ENCODE measurements around the gene CASZ1.

CASZ1 gene

DNA sequence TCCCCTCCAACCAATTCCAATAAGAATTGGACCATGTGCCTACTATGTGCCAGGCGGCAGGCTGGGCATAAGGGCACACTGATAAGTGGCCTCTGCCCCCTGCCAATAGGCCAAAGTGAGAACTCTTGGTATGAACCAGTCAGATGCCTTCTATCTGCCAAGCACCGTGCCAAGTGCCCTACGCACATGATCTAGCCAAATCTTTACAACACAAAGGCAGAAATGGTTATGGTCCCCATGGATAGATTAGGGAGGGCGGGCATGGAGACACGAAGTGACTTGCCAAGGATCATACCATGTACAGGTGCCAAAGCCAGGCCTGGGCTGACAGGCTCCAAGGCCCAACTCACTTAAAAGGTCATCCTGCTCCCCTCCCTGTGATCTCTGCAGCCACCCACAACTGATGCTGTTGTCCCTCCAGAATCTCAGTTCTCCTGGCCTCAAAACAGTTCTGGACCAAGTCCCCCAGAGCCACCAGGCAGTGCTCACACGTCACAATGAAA, 32.1 kb downstream of the CASZ1 start:
- no peak overlapping the region for H3K4me3 ChIP-seq (ENCODE audit: low read length)
- no peak for TF ChIP-seq ZNF274 (IDR thresholded peaks at IDR 0.05; ENCODE audit: low read depth, low read length)

DNA sequence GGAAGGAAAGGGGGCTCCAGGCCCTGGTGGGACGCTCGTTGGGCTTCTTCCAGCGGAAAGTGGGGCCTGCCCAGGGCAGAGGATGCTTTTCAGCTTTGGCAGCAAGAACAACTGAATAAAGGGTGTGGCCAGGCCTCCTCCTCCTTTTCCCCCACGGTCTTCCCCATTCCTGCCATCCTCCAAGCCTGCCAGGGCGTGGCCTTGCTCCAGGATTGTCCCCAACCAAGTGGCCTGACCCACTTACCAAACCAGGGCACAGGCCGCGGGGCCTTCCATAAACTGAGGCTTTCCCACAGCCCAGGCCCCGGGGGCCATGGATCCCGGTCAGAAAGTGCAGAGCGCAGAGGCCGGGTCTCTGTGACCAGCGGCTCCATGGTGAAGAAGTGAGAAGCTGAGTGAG, 33.6 kb downstream of the CASZ1 start:
- no peak overlapping the region for H3K4me3 ChIP-seq (ENCODE audit: low read length)
- TF ChIP-seq ZNF274 (IDR thresholded peaks at IDR 0.05; ENCODE audit: low read depth, low read length): no peak

DNA sequence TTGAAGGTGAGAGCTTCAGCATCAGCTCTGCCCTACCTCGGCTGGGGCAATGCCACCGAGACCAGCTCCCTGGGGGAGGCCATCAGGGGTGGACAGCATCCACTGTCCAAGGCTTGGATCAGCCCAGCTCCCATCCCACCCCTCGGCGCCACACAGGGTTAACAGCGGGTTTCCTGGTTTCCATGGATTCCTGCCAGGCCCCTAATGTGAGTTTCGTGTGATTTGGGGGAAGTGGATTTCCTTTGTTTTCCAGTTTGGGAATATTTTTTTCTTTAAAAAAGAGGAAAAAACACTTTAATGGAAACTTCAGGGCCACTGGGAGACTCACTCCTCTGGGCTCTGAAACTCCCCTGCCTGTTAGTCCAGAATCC, 34.3 kb downstream of the CASZ1 start:
- no peak for TF ChIP-seq ZNF274 (IDR thresholded peaks at IDR 0.05; ENCODE audit: low read depth, low read length)
- no peak overlapping the region for H3K4me3 ChIP-seq (ENCODE audit: low read length)

DNA sequence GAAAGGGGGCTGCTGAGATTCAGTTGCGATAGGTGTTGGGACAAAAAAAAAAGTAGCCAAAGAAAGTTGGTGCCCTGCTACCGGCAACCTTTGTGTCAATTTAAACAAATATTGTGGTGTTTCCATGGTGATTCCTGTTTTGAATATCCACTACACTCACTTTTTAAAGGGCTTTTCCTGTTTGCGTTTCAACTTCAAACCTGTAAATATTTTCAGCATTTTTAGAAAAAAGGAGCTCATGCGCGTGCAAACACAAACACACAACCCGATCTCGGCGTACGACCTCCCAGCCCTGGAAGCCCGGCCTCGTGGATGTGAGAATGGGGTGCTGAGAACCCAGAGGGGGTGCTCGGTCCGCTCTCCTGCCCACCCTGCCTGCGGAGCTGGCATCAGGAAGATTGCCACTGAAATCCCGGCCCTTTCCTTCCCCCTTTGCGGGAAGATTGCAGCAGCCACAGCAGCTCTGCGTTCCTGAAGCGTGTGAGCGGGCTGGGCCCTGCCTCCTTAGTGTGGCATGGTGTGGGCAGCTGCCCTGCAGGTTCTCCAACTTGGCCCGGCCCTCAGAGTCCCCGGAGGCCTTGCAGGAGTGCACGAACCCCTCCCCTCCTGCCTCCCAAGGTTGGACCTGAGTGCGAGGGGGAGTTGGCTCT, 34.8 kb downstream of the CASZ1 start:
- no peak for TF ChIP-seq ZNF274 (IDR thresholded peaks at IDR 0.05; ENCODE audit: low read depth, low read length)
- no peak overlapping the region for H3K4me3 ChIP-seq (ENCODE audit: low read length)

DNA sequence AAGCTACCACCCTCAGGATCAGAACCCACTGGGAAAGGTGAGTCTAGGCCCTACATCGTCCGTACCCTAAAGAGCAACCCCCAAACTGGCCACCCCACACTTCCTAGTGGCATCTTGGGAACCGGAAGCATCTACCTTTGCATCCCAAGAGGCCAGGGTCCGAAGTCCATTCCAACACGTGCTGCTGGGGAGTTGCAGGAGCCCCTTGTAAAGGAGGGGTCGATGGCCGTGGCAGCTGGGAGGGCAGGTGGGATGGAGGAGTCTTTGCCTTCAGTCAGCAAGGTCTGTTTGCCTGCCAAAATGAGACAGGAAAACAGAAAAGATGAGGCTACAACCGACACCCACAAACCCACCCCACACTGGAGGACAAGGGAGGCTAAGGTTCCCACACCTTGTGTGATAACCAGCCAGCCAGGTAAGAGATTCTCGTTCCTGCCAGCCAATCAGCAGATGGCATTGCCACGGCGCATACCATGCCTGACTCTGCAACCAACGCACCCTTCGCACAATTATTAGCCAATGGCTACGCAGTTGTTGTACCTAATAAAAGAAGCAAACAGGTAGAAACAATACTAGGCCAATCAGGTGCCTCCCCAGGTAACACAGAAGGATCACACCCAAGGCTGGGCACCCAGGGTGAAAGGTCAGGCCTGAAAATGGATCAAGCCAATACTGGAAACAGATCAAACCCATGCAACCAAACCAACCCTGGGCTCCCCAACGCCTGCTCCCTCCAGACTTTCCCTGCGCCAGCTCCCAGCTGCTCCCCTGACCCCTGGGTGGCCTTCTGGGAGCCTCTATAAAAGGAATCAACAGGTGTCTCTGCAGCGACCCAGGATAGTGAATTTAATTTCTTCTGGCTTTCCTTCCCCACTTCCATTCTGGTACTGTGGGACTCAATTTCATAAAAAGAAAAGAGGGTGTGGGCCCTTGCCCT, 35.6 kb downstream of the CASZ1 start:
- TF ChIP-seq ZNF274 (IDR thresholded peaks at IDR 0.05; ENCODE audit: low read depth, low read length): no peak
- H3K4me3 ChIP-seq (ENCODE audit: low read length): no peak overlapping the region

DNA sequence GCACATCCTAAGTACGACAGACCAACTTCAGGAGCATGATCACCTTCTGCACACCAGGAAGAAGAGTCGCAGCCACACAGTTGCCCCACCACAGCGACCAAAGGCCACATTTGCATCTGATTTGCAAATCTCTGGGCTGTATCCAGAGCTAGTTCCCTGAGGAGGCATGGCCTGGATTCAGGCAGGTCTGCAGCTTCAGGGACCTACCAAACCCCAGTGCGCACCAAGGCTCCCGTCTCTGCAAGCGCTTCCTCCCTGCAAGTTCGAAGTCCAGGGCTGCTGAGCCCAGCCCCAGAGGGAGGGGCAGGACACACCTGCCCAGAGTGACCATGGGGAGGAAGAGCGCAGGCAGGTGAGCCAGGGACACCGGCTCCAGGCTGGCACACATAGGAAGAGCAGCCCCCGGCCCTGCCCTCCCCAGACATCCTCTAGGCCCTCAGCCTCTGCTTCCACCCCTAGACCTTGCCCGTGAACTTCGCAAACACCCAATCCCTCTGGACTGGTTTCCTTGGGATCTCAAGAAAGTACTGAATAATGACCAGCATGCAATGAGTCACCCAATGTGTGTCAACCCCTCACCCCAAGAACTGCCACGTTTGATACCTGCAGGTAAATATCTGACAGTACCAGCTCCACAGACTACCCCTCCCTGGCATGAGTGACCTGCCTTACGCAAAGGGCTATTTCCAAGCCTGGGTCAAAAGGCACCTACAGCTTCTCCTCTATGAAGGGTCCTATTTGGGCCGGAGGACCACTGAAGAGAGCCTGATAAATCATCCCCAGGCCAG, 36.8 kb downstream of the CASZ1 start:
- no peak overlapping the region for H3K4me3 ChIP-seq (ENCODE audit: low read length)
- TF ChIP-seq ZNF274 (IDR thresholded peaks at IDR 0.05; ENCODE audit: low read depth, low read length): no peak

DNA sequence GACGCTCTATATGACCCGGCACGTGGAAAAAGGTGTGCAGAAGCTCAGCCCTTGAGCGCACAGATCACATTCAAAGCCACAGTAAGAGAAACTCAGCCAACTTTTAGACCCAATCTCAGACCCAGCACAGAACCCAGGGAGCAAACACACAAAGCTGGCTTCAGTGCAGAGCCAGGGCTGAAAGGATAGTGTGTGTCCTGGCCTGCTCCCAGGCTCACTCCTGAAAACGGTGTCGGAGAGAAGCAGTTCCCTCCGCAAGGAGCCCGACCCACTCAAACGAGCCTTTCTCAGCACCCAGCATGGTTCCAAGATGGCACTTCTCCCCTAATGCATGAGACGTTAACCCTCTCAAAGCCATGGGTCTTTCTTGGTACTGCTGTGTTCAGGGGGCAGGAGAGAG, 39.6 kb downstream of the CASZ1 start:
- TF ChIP-seq ZNF274 (IDR thresholded peaks at IDR 0.05; ENCODE audit: low read depth, low read length): no peak
- no peak overlapping the region for H3K4me3 ChIP-seq (ENCODE audit: low read length)

DNA sequence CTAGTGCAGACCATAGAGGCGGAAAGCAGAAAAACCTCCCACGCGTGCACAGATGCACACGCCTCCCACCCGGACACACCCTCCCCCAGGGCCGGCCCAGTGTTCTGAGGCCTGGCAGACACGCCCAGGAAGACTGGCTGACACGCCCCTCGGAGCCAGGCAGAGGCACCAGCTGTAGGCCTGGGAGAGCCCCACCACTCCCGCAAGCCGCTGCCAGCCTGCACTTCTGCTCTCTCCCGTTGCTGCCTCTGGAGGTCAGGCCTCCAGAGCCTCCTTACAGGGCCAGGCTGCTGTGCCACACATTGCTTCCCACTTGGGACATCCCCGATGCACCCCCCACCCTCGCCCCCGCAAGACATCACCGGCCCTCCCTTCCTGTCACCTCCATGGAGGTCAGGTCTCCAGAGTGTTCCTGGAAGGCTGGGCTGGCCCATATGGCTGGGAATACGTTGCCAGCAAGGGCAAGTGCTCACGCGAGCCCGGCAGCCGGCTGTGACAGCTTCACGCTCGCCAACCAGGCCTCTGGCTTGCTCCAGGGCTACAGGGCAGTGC, 40.4 kb downstream of the CASZ1 start:
- TF ChIP-seq ZNF274 (IDR thresholded peaks at IDR 0.05; ENCODE audit: low read depth, low read length): no peak
- no peak overlapping the region for H3K4me3 ChIP-seq (ENCODE audit: low read length)

DNA sequence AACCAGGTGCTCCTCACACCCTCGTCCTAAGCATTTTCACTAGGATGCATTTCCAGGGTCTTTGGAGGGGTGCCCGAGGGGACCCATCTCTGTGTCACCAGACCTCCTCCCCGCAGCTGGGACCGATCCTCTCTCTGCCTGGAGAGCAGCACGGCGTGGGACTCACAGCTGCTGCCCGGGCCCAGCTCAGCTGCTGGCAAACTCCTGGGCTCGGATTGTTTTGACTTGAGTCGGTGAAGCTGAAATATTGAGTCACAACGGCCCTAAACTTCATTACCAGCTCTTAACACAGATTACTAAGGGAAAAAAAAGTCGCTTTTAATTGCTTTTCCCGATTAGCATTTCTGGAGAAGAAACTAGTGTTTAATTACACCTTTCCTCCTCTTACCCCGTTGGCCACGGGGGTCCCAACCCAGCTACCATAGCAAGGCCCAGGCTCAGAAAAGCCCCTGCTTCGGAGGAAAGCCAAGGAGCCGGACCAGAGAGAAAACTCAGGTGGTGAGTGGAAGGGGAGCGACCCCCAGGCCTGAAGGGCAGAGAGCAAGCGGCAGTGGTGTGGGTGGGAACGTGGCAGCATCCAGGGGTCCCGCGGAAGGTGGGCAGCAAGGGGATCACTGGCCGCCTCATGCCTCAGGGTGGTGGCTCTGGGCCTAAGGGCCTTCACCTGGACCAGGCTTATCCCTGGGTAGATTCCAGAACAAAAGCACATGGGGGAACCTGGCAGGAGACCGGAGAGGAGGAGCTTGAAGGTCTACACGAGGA, 41.7 kb downstream of the CASZ1 start:
- no peak for TF ChIP-seq ZNF274 (IDR thresholded peaks at IDR 0.05; ENCODE audit: low read depth, low read length)
- no peak overlapping the region for H3K4me3 ChIP-seq (ENCODE audit: low read length)

DNA sequence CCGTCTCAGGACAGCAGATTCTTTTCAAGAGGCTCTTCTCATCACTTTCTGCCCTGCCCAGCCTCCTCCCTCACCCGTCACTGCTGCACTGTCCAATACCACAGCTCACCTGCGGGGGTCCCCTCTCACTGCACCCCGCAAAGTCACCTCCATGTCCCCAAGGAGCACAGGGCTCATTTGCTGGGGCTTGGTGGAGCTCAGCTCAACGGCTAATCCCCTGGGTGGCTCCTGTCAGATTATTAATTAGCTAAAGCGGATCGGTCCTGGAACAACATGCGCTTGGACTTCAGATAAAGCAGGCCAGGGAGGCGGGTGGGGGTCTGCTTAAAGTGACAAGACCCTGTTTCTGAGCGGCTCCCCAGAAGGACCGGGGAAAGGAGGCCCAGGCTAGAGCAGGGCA, 43.1 kb downstream of the CASZ1 start:
- TF ChIP-seq ZNF274 (IDR thresholded peaks at IDR 0.05; ENCODE audit: low read depth, low read length): no peak
- no peak overlapping the region for H3K4me3 ChIP-seq (ENCODE audit: low read length)

DNA sequence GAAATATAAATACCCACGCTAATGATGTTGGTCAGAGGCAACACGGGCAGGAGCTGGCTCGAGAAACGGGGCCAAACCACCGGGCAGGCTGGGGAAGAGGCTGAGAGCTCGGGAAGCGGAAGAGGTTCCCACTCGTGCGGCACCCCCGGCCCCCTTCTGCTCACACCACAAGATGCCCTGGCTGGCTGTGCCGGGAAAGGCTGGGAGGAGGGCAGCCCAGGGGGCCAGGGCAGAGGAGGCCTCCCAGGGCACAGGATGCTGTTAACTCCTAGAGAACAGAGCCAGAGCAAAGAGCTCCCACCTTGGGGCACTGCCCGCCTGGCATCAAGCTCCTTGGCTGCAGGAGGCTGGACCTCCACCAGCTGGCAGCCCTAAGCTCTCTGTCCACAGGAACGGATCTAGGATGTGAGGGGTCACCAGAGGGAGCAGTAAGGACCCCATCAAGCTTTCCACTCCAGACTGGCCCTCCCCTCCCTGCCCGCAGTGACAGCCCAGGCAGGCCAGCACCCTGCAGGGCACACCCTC, 44.8 kb downstream of the CASZ1 start:
- H3K4me3 ChIP-seq (ENCODE audit: low read length): no peak overlapping the region
- no peak for TF ChIP-seq ZNF274 (IDR thresholded peaks at IDR 0.05; ENCODE audit: low read depth, low read length)

DNA sequence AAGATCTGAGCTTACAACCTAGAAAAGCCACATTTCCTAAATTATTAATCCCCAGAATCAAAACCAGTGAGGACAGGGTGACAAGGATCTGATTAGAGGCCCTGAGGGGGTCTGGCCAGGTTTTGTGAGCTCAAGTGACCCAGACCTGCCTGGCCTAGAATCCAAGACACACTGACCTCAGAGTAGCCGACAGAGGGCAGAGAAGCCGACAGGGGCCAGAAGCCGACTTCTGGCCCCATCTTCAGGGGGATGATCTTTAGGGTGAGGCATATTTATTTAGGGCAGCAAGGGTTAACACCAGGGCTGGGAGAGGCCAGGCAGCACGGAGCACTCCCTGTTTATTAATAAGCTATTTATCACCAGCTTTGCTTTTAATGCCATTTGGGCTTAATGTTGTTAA, 45.3 kb downstream of the CASZ1 start:
- no peak for TF ChIP-seq ZNF274 (IDR thresholded peaks at IDR 0.05; ENCODE audit: low read depth, low read length)
- H3K4me3 ChIP-seq (ENCODE audit: low read length): no peak overlapping the region

DNA sequence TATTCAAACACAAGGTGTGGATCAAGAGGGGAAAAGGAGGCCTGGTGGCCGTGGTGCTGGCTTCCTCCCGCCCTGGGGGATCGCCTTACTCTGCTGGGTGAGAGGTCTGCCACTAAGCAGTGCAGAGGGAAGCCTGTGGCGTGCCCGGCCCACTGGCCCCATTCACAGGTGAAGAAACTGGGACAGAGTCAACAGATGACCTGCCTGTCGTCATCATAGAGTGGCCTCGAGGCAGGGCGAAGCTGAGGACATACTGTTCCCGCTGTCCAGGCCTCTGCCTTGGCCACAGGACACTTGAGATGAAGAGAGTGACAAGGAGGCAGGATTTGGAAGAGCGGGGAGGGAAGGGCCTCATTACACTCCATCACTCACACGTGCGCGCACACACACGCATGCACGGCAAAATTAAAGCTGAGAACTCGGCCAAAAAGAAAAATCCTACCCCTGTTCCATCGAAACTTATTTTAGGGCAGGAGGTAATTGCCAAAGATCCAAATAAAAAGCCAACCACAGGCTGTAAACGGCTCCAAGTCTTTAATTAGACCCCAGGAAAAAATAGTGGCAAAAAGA, 50.5 kb downstream of the CASZ1 start:
- H3K4me3 ChIP-seq (ENCODE audit: low read length): no peak overlapping the region
- no peak for TF ChIP-seq ZNF274 (IDR thresholded peaks at IDR 0.05; ENCODE audit: low read depth, low read length)
